Measurements from ENCODE around the gene NHEJ1. TPM values are rescaled to one million over a fixed set of nuclear protein-coding genes. Genes with fewer than 3 reads are reported as not detected.

NHEJ1 gene
- total RNA-seq, 1 experiment from 2014 or later: 20.8 TPM

DNA sequence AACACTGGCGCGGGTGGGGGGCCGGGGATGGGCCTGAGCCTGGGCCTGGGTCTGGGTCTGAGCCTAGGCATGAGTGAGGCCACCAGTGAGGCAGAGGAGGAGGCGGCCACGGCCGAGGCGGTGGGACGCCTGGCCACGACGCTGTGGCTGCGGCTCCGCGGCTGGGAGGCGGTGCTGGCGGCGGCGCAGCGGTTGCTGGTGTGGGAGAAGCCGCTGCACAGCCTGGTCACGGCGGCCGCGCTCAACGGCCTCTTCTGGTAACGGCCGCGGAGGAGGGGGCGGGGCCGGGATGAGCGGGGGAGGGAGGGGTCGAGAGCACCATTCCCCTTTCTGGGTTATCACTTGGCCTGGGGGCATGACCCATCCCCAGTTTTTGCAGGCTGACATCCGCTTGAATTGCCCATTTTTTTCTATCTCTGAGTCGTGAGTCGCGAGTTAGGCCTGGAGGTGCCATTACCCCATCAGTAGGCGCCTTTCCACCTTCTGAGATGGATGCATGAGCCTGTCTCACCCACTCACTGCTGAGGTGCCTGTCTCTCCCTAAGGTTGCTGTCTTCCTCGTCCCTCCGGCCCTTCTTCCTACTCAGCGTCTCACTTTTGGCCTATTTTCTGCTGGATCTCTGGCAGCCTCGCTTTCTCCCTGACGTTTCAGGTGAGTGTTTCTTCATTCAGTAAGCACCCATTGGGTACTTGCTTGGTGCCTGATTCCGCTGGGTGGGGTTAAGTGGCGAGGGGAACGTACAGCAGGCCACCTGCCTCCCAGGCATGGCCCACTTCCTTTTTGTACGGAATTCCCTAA, 18.0 kb upstream of the NHEJ1 start:
- no peak overlapping the region for H2BK12ac ChIP-seq (ENCODE audit: insufficient read length, low read depth, low read length)
- peak overlapping the region; percentile 60 for H3K9ac ChIP-seq (ENCODE audit: extremely low read depth, insufficient read length, low read length)
- Mint-ChIP-seq H3K27me3 (ENCODE audit: low read depth) (no peaks in the 10 kb centered on the region; the same call in 1 of the 2 replicates), H3K27ac (peak overlapping the region in 1 of 3 experiments; percentile 91; a peak in 1 of 7 replicates), H3K4me1 (peaks cover 13 to 22% of the 10 kb centered on the region in 2 experiments), H3K36me3 (ENCODE audit: insufficient read depth in 1 of 3, low read depth in 3 of 3) (peaks cover 18 to 52% (median 41%) of the 10 kb centered on the region in 3 experiments), H3K9me3 (no peaks in the 10 kb centered on the region; a peak in 2 of 5 replicates), H3K4me3 (peak overlapping the region; percentile 83 to 90)
- no peak overlapping the region for H3K23ac ChIP-seq (ENCODE audit: insufficient read length, low read depth, low read length)
- H2AFZ ChIP-seq (ENCODE audit: low read length): no peak overlapping the region
- no peak for DNase-seq
- H4K8ac ChIP-seq (replicated peaks; ENCODE audit: insufficient read length, low read depth, low read length): no peak overlapping the region
- H2BK20ac ChIP-seq (ENCODE audit: low read depth, low read length, poor library complexity, severe bottlenecking): no peak overlapping the region
- no peak overlapping the region for H4K5ac ChIP-seq (ENCODE audit: insufficient read length, low read depth, low read length)
- no peak overlapping the region for H3T11ph ChIP-seq (ENCODE audit: low read length)
- H4K20me1 ChIP-seq (ENCODE audit: control insufficient read depth, insufficient read depth, insufficient read length): no peaks in the 10 kb centered on the region
- H2BK15ac ChIP-seq (ENCODE audit: low read depth, low read length): no peak overlapping the region
- H3K14ac ChIP-seq (ENCODE audit: insufficient read depth, low read length): no peak overlapping the region
- H3K27me3 ChIP-seq (ENCODE audit: insufficient read depth, low read length): no peaks in the 10 kb centered on the region
- 0 out of 2 replicates have a peak, but pooled peaks cover 3% of the 10 kb centered on the region for H3K4me1 ChIP-seq (ENCODE audit: insufficient read depth, low read length)
- H4K91ac ChIP-seq (ENCODE audit: insufficient read length, low read depth, low read length): no peak overlapping the region
- no peaks in the 10 kb centered on the region for H3K79me2 ChIP-seq (ENCODE audit: insufficient read depth, low read length)
- TF ChIP-seq, protein P1, sequence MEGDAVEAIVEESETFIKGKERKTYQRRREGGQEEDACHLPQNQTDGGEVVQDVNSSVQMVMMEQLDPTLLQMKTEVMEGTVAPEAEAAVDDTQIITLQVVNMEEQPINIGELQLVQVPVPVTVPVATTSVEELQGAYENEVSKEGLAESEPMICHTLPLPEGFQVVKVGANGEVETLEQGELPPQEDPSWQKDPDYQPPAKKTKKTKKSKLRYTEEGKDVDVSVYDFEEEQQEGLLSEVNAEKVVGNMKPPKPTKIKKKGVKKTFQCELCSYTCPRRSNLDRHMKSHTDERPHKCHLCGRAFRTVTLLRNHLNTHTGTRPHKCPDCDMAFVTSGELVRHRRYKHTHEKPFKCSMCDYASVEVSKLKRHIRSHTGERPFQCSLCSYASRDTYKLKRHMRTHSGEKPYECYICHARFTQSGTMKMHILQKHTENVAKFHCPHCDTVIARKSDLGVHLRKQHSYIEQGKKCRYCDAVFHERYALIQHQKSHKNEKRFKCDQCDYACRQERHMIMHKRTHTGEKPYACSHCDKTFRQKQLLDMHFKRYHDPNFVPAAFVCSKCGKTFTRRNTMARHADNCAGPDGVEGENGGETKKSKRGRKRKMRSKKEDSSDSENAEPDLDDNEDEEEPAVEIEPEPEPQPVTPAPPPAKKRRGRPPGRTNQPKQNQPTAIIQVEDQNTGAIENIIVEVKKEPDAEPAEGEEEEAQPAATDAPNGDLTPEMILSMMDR (conservative IDR thresholded peaks at IDR 0.05): no peak; the same call in 2 of the 3 replicates
- H3K27ac ChIP-seq (ENCODE audit: insufficient read length, low read depth, low read length): no peak overlapping the region
- no peaks in the 10 kb centered on the region for H3K9me3 ChIP-seq (ENCODE audit: control insufficient read depth, low read depth, low read length)
- H3K4ac ChIP-seq (ENCODE audit: low read depth, low read length): no peak overlapping the region
- peaks cover 18% of the 10 kb centered on the region for H3K23me2 ChIP-seq (ENCODE audit: insufficient read length, low read depth, low read length, poor library complexity, severe bottlenecking)
- H3K4me2 ChIP-seq (ENCODE audit: insufficient read depth, insufficient read length, low read length): peak overlapping the region; percentile 99
- peaks cover 3% of the 10 kb centered on the region for H3K79me1 ChIP-seq (ENCODE audit: insufficient read depth, low read depth, low read length, poor library complexity, severe bottlenecking)
- H3K18ac ChIP-seq (ENCODE audit: insufficient read length, low read depth, low read length): no peak overlapping the region
- H2BK120ac ChIP-seq (ENCODE audit: low read depth, low read length, poor library complexity, severe bottlenecking): no peak overlapping the region
- no peak overlapping the region for H2BK5ac ChIP-seq (ENCODE audit: insufficient read length, low read length)
- no peak overlapping the region for H3K56ac ChIP-seq (ENCODE audit: insufficient read length, low read depth, low read length)
- H2AK5ac ChIP-seq (ENCODE audit: insufficient read length, low read length): no peak overlapping the region
- WGBS (ENCODE audit: extremely low coverage, insufficient read length, low lambda C conversion rate): no CpG with 5 or more reads among the region's 45 CpGs

Measured in H9 (cell line).